ENCODE data around the gene CHDH.

CHDH gene

DNA sequence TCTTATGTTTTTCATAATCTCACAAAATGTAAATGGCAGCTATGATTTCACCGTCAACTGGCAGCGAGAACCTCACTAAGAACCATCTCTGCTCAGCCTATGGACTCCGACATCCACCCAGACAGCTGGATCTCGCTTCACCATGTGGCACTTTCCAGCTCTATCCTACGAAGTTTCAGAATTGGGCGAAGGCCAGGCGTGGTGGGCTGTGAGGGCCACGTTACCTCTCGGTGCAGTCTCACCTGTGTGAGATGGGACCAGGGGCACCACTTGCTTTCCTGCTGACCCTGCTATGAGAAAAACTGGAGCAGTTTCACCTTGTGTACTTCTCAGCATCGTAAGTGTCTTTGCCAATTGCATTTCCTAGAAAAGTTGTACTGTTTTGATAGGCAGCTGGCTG is 32.3 kb downstream of the CHDH start:
- H3K4me3 ChIP-seq = no peak overlapping the region
- no peak overlapping the region for H3K27ac ChIP-seq

DNA sequence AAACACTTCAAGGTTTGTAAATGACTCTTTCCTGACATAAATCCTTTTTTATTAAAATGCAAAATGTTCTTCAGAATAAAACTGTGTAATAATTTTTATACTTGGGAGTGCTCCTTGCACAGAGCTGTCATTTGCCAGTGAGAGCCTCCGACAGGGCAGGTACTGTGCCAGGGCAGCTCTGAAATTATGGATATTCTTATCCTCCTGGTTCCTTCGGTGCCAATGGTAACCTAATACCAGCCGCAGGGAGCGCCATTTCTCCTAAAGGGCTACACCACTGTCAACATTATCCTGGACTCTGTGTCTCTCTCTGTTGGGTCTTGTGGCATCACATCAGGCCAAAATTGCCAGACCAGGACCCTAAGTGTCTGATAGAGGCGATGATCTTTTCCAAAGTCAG is 33.0 kb downstream of the CHDH start:
- no peak overlapping the region for H3K27ac ChIP-seq
- no peak overlapping the region for H3K4me3 ChIP-seq

DNA sequence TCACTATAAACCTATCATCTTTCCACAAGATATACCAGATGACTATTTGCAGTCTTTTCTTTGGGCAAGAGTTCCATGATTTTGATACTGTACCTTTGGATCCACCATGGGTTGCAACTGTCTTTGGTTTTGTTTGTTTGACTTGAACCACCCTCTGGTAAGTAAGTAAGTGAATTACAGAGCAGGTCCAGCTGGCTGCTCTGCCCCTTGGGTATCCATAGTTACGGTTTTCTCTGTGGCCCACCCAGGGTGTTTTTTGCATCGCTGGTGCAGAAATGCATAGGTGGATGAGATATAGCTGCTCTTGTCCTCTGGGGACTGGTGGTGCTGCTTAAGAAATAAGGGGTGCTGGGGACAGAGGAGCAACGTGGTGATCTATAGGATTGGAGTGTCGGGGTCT is 33.8 kb downstream of the CHDH start:
- Histone ChIP-seq H3K4me3 (no peak overlapping the region), H3K27ac (no peak overlapping the region)

DNA sequence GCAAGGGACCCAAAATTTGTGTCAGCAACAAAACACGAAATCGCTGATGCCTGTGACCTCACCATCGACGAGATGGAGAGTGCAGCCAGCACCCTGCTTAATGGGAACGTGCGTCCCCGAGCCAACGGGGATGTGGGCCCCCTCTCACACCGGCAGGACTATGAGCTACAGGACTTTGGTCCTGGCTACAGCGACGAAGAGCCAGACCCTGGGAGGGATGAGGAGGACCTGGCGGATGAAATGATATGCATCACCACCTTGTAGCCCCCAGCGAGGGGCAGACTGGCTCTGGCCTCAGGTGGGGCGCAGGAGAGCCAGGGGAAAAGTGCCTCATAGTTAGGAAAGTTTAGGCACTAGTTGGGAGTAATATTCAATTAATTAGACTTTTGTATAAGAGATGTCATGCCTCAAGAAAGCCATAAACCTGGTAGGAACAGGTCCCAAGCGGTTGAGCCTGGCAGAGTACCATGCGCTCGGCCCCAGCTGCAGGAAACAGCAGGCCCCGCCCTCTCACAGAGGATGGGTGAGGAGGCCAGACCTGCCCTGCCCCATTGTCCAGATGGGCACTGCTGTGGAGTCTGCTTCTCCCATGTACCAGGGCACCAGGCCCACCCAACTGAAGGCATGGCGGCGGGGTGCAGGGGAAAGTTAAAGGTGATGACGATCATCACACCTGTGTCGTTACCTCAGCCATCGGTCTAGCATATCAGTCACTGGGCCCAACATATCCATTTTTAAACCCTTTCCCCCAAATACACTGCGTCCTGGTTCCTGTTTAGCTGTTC is 34.9 kb downstream of the CHDH start:
- H3K4me3 ChIP-seq = no peak overlapping the region

DNA sequence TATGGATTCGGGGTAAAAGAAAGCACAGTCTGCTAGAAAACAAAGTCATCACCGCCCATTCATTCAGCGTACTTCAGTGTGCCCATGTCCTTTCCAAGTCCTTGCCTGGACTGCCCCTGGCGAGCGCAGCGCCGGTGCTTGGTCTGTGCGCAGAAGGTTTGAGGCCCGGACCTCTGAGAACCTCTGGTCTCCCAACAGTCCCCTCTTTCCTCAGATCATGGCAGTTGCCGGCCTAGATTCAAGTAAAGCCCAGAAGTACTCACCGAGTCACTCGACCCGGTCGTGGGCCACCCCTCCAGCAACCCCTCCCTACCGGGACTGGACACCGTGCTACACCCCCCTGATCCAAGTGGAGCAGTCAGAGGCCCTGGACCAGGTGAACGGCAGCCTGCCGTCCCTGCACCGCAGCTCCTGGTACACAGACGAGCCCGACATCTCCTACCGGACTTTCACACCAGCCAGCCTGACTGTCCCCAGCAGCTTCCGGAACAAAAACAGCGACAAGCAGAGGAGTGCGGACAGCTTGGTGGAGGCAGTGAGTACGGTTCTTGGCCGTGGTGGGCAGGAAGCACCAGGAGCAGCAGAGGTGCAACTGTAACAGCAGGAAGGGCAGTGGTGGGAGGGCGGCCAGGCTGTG is 36.3 kb downstream of the CHDH start:
- no peak overlapping the region for H3K4me3 ChIP-seq
- H3K27ac ChIP-seq = no peak overlapping the region

More for the DNA sequence above, 34.9 kb downstream of the CHDH start:
- H3K27ac ChIP-seq = no peak overlapping the region

DNA sequence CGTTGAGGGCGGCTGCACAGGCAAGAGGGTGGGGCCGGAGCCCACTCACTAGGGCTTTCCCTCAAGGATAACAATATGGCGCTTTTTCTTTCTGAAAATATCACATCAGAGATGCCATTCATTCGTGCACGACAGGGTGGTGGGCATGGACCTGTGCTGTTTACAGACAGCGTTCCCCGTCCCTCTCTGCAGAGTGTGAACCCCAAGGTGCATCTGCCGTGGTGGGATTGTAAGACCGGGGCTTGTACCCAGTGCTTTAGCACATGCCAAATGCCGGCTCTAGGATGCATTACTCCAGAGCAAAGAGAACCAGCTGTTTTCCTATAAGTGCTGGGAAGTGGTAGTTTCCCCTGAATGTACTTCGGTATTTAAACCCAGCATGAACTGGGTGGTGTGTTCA is 37.0 kb downstream of the CHDH start:
- Histone ChIP-seq H3K27ac (no peak overlapping the region), H3K4me3 (no peak overlapping the region)

DNA sequence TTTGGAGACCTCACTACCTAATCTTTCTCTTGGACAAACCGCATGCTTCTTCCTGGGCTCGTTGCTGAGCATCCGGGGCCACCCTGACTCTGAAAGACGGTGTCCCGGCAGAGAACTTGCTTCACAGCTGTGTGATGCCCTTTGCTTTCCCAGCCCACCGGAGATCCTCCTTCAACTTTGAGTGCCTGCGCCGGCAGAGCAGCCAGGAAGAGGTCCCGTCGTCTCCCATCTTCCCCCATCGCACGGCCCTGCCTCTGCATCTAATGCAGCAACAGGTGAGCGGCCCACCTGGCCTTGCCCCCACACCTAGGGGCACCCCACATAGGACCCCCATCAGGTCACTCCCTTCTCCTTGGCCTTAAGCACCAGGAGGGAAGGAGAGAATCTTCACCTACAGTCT is 37.7 kb downstream of the CHDH start:
- Histone ChIP-seq H3K27ac (no peak overlapping the region), H3K4me3 (no peak overlapping the region)

DNA sequence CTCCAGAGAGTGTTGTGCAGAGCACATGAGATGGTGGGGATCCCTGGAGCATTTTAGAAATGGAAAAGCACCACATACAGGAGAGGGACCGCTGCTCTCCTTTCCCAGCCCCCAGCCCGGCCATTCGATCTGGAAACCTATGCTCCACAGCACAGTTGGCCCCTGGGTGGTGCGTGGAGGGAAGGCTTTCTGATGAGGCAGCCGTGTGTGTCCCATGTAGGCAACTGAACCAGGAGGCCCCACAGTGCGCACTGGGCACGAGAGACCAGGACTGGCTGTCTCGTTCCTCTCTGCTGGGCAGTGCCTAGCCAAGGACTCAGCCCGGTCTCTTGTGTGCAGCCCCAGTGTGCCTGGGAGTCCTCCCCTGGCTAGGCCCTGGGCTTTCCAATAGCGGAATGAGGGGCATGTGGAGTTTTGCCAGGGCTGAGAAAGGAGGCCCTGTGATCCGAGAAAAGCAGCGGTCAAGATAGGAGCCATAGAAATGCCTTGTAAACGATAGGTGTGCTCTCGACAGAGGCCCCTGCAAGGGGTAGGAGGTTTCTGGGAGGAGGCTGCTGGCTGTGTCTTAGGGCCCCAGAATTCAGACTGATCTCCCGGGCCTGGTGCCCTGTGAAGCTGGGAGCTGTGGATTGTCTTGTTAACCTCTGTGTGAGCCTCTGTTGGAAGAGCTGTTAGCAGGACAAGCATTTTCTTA is 39.0 kb downstream of the CHDH start:
- H3K4me3 ChIP-seq = no peak overlapping the region
- no peak overlapping the region for H3K27ac ChIP-seq

DNA sequence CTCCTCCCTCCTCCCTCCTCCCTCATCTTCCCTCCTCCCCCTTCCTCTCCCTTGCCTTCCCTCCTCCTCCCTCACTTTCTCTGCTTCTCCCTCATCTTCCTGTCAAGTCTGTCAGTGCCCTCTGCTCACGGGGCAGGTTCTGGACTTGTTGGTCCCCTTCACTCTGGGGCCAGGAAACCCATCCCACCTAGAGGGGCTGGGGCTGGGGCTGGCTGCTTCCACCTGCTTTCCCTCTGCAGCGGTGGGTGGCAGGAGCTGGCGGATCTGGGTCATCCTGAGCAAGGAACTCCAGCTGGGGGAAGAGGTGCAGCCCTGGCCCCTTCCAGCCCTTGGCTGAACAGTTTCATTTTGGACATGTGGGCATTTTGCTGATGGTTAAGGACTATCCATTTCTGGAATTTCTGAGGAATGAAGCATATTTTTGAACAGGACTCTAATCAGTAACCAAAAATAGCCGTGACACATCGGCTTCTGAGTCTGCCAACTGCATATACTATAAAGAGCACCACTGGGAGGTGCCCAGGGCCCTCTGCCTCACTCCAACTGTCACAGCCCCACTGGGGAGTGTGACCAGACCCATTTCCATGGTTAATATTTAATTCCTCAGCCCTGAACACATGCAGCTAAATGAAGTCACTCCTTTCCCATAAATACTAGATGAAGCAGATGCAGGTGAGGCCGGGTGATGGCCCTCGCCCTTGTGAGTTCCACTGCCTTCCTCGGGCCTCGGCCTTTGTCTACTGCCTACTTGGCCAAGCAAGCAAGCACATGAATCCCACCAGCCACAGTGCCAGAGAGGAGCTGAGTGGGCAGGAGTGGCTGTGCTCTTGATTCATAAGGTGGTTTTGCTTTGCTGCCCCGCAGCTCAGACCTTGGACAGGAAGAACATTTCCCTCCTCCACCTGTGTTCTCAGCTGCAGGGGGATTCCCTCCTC is 39.8 kb downstream of the CHDH start:
- H3K4me3 ChIP-seq = no peak overlapping the region

DNA sequence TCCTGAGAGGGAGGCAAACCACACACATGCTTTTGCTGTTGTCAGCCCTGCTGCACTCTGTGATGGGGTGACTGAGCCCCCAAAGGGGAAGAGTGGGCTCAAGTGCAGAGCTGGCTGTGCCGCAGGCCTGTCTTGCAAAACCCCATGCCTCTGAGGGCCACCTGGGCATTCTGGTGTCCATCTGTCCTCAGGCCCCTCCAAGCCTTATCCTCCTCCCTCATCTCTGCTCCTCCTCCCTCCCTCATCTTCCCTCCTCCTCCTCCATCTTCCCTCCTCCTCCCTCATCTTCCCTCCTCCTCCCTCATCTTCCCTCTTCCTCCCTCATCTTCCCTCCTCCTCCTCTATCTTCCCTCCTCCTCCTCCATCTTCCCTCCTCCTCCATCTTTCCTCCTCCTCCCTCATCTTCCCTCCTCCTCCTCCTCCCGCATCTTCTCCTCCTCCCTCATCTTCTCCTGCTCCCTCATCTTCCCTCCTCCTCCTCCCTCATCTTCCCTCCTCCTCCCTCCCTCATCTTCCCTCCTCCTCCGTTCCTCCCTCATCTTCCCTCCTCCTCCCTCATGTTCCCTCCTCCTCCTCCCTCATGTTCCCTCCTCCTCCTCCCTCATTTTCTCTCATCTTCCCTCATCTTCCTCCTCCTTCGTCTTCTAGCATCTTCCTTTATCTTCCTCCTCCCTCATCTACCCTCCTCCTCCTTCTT is 40.6 kb downstream of the CHDH start:
- Histone ChIP-seq H3K27ac (no peak overlapping the region), H3K4me3 (no peak overlapping the region)

More for the DNA sequence above, 39.8 kb downstream of the CHDH start:
- no peak overlapping the region for H3K27ac ChIP-seq

DNA sequence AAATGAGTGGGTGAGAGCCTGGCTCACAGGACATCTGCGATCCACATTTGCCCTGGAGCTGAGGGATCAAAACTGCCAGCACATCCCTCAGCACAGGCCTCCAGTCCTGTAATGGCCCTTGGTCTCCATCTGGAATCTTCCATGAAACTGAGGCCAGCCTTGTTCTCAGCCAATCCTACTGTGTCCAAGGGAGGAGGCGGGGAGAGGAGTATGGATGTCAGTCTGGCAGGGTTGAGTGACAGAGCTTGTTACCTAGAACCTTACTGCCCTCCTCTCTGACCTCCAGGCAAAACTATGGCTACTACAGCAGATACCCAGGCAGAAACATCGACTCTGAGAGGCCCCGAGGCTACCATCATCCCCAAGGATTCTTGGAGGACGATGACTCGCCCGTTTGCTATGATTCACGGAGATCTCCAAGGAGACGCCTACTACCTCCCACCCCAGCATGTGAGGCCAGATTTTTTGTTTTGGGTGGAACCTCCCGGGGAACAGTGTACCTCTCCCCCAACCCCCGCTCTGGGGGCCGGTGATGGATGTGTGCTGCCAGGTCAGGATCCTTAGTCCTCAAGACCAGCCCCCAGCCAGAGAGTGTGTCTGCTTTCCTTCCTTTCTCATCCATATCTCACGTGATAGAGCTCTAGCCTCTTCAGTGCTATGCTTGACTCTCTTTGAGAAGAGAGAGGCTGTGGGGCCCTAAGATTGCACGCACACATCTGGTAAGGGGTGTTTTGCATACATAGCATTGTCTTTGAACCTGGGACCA is 41.3 kb downstream of the CHDH start:
- Histone ChIP-seq H3K27ac (no peak overlapping the region), H3K4me3 (no peak overlapping the region)

DNA sequence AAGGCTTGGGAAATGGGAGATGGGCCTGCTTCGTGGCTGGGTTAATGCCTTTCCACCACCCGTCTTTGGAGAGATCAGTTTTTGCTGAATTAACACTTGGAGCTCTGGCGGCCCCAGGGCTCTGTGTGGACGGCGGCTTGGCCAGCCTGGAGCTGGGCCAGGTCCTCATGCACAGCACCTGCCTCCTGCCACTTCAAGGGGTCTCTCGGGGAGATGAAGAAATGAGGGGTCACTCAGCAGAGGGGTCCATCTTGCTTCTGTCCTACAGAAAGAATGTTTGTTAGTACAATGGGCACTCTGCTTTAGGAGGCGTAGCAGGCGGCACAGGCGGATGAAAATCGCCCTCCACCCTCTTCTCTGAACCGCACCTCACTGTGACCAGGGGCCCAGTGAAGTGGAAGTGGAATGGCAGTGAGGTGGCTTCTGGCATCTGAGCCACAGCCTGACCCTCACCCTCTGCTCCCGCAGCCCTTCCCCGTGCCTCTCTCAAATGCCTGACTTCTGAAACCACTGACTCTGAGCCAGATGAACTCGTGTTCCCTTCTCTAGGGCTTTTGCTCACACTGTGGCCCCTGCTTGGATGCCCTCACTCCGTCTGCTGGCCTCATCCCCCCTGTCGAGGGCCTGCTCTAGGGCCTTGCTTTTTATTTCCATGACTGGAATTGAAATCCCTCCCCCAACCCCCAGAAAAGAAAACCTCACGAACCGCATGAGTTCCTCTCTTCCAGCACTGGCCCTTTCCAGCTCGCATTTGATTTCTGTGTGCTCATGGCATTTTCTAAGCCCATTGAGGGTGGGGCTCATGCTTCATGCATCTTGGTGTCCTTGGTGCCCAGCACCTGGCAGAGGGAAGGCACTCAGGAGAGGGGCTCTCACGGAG is 42.2 kb downstream of the CHDH start:
- H3K27ac ChIP-seq = no peak overlapping the region
- no peak overlapping the region for H3K4me3 ChIP-seq

DNA sequence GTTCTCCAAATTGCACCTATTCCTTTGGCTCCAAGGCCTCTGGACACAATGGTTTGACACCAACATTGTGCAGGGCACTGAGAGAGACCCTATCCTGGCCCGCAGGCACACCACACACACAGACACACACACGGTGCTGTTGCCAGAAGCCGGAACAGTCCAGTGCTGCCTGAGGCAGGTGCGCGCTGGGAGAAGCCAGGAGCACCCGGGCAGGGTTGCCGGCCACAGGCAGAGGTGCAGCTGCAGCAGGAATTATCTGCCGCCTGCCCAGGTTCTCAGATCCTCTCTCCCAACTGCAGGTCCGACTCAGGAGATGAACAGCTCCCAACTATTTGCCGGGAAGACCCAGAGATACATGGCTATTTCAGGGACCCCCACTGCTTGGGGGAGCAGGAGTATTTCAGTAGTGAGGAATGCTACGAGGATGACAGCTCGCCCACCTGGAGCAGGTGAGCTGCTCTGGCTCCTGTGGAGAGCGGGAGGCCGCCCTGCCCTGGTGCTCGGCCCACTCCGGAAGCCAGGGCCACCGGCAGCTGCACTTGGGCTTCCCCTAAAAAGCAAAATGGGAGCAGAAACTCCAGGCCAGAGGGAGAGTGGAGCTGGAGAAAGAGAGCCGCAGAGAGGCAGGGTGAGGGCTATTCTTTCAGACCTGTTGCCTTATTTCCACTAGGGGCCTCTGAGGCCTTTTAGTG is 42.9 kb downstream of the CHDH start:
- no peak overlapping the region for H3K27ac ChIP-seq
- H3K4me3 ChIP-seq = no peak overlapping the region

DNA sequence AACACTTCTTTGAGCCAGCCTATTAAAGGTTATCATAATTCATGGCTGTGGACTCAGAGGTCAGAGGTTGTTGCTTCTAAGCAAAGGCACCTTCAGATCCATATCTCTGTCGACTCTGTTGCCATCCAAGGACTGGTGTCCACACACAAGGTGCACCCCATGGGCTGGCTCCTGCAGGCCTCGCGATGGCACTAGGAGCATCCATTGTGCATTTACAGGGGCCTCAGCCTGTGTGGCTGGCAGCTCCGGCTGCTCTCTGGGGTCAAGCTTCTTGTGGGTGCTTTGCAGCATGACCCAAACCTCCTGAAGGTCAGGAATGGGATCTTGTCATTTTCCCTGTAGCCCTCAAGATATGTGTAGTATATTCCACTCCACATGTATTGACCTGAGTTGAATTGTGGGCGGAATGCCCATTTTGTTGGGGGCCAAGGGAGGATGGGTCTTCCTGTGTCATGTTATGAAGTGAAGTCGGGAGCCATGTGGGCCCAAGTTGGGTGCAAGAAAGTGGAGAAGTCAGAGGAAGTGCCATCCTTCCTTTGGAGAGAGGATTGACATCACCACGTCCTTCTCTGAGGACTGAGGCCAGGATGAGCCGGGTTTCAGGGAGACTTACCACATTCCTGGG is 43.9 kb downstream of the CHDH start:
- Histone ChIP-seq H3K4me3 (no peak overlapping the region), H3K27ac (no peak overlapping the region)

DNA sequence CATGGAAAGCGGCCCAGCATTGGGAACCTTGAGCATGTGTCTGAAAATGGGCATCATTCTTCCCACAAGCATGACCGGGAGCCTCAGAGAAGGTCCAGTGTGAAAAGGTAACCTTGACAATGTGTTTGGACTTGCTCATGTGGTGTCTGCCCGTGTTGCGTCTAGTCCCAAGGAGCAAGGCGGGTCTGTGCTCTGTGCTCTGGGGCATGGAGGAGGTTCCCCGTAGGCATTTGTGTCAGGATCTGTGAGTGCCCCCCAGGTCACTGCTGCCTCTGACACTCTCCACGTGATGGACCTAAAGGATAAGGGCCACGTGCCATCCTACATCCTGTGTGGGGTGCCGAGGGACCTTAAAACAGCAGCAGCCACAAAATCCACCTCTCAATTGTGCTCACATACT is 44.9 kb downstream of the CHDH start:
- Histone ChIP-seq H3K27ac (no peak overlapping the region), H3K4me3 (no peak overlapping the region)

DNA sequence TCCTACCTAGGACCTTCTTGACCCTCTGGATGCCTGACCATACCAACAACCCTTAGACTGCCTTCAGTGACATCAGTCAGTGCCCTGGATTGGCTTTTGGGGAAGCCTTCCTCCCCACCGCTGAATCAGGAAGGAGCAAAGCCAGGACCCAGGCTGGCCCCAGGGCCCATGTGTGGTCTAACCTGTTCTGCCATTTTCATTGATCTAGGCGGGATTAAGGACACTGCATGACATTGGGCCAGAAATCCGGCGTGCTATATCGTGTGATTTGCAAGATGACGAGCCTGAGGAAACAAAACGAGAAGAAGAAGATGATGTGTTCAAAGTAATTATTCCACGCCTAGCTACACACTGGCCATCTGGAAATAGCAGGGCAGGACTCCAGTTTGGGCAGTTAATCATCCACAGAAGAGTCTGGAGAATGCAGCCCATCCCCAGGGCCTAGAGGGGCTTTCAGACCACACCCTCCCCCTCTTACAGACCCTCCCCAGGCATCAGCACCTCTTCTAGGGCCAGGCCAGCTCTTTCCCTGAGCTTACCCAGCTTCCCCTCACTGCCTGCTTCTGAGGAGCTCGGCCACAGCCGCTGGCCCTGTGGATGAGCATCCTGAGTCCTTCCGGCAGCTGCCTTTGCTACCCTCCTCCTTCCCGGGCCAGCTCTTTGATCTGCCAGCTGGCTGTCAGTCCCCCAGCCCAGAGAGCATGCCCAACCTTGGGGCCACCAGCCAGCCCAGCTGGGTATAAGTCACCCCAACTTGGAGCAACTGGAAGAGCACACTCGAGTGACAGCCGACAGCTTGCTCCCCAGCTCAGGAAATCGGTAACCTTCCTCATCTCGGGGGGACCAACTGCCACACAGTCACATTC is 45.9 kb downstream of the CHDH start:
- H3K27ac ChIP-seq = no peak overlapping the region
- no peak overlapping the region for H3K4me3 ChIP-seq
